ENCODE results near the gene MKRN2. TPM values are rescaled to one million over a fixed set of nuclear protein-coding genes. Genes with fewer than 3 reads are reported as not detected.

MKRN2 gene
- total RNA-seq, 2 donors from 2014 or later, result 24.7 to 30.5 TPM

- peaks cover 5% of the 10 kb centered on the region for H3K36me3 ChIP-seq
- no peak overlapping the region for H3K4me3 ChIP-seq
- H3K9me3 ChIP-seq, result no peaks in the 10 kb centered on the region
- no peak for DNase-seq (ENCODE audit: low spot score)
- no peak for TF ChIP-seq CTCF (IDR thresholded peaks at IDR 0.05)
- peak overlapping the region; percentile 61 to 83 for H3K27ac ChIP-seq
- no peaks in the 10 kb centered on the region for H3K27me3 ChIP-seq
- peaks cover 0 to 27% of the 10 kb centered on the region in 2 donors for H3K4me1 ChIP-seq
Measured at GRCh38 chr3:12513694-12514446, 43.0 kb upstream of the MKRN2 start.

- no peak overlapping the region for H3K4me3 ChIP-seq
- no peak for TF ChIP-seq CTCF (IDR thresholded peaks at IDR 0.05)
- H3K9me3 ChIP-seq, result no peaks in the 10 kb centered on the region
- DNase-seq (ENCODE audit: low spot score), result no peak
- peaks cover under 1% of the 10 kb centered on the region for H3K36me3 ChIP-seq
- H3K27ac ChIP-seq, result peak overlapping the region in 1 of 2 donors; percentile 83
- no peaks in the 10 kb centered on the region for H3K27me3 ChIP-seq
- peaks cover 0 to 27% of the 10 kb centered on the region in 2 donors for H3K4me1 ChIP-seq
Measured at GRCh38 chr3:12515631-12516030, 41.3 kb upstream of the MKRN2 start.

- no peak overlapping the region for H3K27ac ChIP-seq
- no peak for TF ChIP-seq CTCF (IDR thresholded peaks at IDR 0.05)
- H3K27me3 ChIP-seq, result no peaks in the 10 kb centered on the region
- H3K36me3 ChIP-seq, result no peaks in the 10 kb centered on the region
- H3K4me3 ChIP-seq, result no peak overlapping the region
- DNase-seq (ENCODE audit: low spot score), result no peak
- H3K9me3 ChIP-seq, result no peaks in the 10 kb centered on the region
- H3K4me1 ChIP-seq, result peaks cover 0 to 27% of the 10 kb centered on the region in 2 donors
Measured at GRCh38 chr3:12516873-12517272, 40.0 kb upstream of the MKRN2 start.

- Histone ChIP-seq H3K36me3 (no peaks in the 10 kb centered on the region), H3K4me3 (no peak overlapping the region), H3K27ac (no peak overlapping the region), H3K9me3 (no peaks in the 10 kb centered on the region), H3K27me3 (no peaks in the 10 kb centered on the region), H3K4me1 (peaks cover 0 to 30% of the 10 kb centered on the region in 2 donors)
- TF ChIP-seq CTCF (IDR thresholded peaks at IDR 0.05), result no peak
- DNase-seq (ENCODE audit: low spot score), result no peak
Measured at GRCh38 chr3:12518261-12519028, 38.4 kb upstream of the MKRN2 start.

GRCh38 chr3:12521010-12521409 is 35.9 kb upstream of the MKRN2 start:
- Histone ChIP-seq H3K36me3 (peaks cover 1% of the 10 kb centered on the region), H3K27me3 (no peaks in the 10 kb centered on the region), H3K4me1 (peaks cover 0 to 10% of the 10 kb centered on the region in 2 donors), H3K27ac (no peak overlapping the region), H3K9me3 (no peaks in the 10 kb centered on the region), H3K4me3 (no peak overlapping the region)
- no peak for DNase-seq (ENCODE audit: low spot score)
- TF ChIP-seq CTCF (IDR thresholded peaks at IDR 0.05), result no peak

All from right atrium auricular region (tissue), 2 donors.